ENCODE results near the gene CDADC1.

The CDADC1 gene

DNA sequence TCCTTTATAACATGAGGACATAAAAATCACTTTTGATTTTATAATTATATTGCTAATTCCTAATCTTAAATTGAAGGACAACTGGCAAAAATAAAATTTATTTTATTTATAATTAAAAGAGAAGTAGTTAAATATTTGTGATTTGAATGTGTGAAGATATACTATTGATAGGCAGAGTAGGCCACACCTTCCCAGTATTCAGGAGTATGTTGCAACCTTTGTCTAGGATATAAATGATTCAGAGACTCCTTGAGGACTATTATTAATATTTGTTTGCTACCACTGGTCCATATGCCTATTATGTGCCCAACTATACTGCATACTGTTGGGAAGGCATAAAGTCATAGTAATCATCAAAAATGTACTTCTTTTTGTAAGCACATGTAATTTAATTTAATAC lies 94.2 kb downstream of the CDADC1 start:
- DNase-seq (ENCODE audit: low read depth in 1 of 2, low spot score in 1 of 2) = no peak
- no peaks in the 10 kb centered on the region for H3K27me3 ChIP-seq (ENCODE audit: insufficient read depth, poor library complexity, severe bottlenecking)
- H3K4me3 ChIP-seq (replicated peaks; ENCODE audit: insufficient read depth, low read length) = no peak overlapping the region
- TF ChIP-seq, protein P1, sequence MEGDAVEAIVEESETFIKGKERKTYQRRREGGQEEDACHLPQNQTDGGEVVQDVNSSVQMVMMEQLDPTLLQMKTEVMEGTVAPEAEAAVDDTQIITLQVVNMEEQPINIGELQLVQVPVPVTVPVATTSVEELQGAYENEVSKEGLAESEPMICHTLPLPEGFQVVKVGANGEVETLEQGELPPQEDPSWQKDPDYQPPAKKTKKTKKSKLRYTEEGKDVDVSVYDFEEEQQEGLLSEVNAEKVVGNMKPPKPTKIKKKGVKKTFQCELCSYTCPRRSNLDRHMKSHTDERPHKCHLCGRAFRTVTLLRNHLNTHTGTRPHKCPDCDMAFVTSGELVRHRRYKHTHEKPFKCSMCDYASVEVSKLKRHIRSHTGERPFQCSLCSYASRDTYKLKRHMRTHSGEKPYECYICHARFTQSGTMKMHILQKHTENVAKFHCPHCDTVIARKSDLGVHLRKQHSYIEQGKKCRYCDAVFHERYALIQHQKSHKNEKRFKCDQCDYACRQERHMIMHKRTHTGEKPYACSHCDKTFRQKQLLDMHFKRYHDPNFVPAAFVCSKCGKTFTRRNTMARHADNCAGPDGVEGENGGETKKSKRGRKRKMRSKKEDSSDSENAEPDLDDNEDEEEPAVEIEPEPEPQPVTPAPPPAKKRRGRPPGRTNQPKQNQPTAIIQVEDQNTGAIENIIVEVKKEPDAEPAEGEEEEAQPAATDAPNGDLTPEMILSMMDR (IDR thresholded peaks at IDR 0.05; ENCODE audit: insufficient read depth, low read length) = no peak
- TF ChIP-seq GABPA (IDR thresholded peaks at IDR 0.05; ENCODE audit: low read depth) = no peak
- TF ChIP-seq POLR2AphosphoS5 (IDR thresholded peaks at IDR 0.05; ENCODE audit: low read depth) = no peak
- TF ChIP-seq, protein P2, sequence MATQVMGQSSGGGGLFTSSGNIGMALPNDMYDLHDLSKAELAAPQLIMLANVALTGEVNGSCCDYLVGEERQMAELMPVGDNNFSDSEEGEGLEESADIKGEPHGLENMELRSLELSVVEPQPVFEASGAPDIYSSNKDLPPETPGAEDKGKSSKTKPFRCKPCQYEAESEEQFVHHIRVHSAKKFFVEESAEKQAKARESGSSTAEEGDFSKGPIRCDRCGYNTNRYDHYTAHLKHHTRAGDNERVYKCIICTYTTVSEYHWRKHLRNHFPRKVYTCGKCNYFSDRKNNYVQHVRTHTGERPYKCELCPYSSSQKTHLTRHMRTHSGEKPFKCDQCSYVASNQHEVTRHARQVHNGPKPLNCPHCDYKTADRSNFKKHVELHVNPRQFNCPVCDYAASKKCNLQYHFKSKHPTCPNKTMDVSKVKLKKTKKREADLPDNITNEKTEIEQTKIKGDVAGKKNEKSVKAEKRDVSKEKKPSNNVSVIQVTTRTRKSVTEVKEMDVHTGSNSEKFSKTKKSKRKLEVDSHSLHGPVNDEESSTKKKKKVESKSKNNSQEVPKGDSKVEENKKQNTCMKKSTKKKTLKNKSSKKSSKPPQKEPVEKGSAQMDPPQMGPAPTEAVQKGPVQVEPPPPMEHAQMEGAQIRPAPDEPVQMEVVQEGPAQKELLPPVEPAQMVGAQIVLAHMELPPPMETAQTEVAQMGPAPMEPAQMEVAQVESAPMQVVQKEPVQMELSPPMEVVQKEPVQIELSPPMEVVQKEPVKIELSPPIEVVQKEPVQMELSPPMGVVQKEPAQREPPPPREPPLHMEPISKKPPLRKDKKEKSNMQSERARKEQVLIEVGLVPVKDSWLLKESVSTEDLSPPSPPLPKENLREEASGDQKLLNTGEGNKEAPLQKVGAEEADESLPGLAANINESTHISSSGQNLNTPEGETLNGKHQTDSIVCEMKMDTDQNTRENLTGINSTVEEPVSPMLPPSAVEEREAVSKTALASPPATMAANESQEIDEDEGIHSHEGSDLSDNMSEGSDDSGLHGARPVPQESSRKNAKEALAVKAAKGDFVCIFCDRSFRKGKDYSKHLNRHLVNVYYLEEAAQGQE (IDR thresholded peaks at IDR 0.05; ENCODE audit: insufficient replicate concordance, low read depth) = no peak
- TF ChIP-seq SPI1 (IDR thresholded peaks at IDR 0.05; ENCODE audit: borderline replicate concordance, low read depth) = no peak
- H3K27ac ChIP-seq (replicated peaks) = no peak overlapping the region

DNA sequence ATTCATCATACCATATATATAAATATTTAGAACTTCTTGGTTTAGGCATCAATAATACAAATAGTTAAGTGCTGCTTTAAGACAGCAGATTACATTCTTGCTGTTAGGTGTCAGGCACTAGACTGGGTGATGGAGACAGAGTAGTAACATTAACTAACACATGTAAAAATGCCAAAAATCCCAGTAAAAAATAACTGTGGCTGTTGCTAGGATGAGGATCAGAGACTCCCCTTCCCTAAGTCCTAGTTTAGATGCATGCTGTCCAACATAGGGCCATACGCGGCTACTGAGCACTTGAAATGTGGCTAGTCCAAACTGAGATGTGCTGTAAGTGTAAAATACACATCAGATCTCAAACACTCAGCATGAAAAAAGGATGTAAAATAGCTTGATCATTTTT lies 94.7 kb downstream of the CDADC1 start:
- TF ChIP-seq GABPA (IDR thresholded peaks at IDR 0.05; ENCODE audit: low read depth) (no peak), POLR2AphosphoS5 (IDR thresholded peaks at IDR 0.05; ENCODE audit: low read depth) (no peak), SPI1 (IDR thresholded peaks at IDR 0.05; ENCODE audit: borderline replicate concordance, low read depth) (no peak)
- TF ChIP-seq, protein P2 (IDR thresholded peaks at IDR 0.05; ENCODE audit: insufficient replicate concordance, low read depth) = no peak
- TF ChIP-seq, protein P1 (IDR thresholded peaks at IDR 0.05; ENCODE audit: insufficient read depth, low read length) = no peak
- Histone ChIP-seq H3K27ac (replicated peaks) (no peak overlapping the region), H3K27me3 (ENCODE audit: insufficient read depth, poor library complexity, severe bottlenecking) (no peaks in the 10 kb centered on the region), H3K4me3 (replicated peaks; ENCODE audit: insufficient read depth, low read length) (no peak overlapping the region)
- DNase-seq (ENCODE audit: low read depth in 1 of 2, low spot score in 1 of 2) = no peak
